Astrocyte (in vitro differentiated cells and primary cell): Measurements from ENCODE around the gene GPR12. TPM values are rescaled to one million over a fixed set of nuclear protein-coding genes. Genes with fewer than 3 reads are reported as not detected.

ENCODE experiments used
- DNase-seq: peaks from one replicate; pipeline ENCODE4 v3.0.0-alpha.2; 2010; ENCODE audit warnings: low read depth
- FAIRE-seq: peaks from 2 replicates; lab custom pipeline; 2011; peaks lifted over from hg19 to GRCh38; lab: Jason Lieb, UNC
- H2AFZ ChIP-seq: 2 replicates; pipeline ENCODE4 v1.6.0; 2012; ENCODE audit warnings: low read depth, low read length, inconsistent platforms
- H3K27ac ChIP-seq: 2 replicates; pipeline ENCODE4 v1.5.1; 2011; ENCODE audit warnings: low read depth, low read length, inconsistent platforms
- H3K27me3 ChIP-seq: 2 replicates; pipeline ENCODE4 v1.6.0; 2011; ENCODE audit warnings: low read length, inconsistent platforms; ENCODE audit not compliant: insufficient read depth
- H3K36me3 ChIP-seq: 2 replicates; pipeline ENCODE4 v1.5.1; 2011; ENCODE audit warnings: low read length, inconsistent platforms; ENCODE audit not compliant: insufficient read depth
- H3K4me1 ChIP-seq: 2 replicates; pipeline ENCODE4 v1.5.1; 2011; ENCODE audit warnings: low read length, inconsistent platforms; ENCODE audit not compliant: insufficient read depth
- H3K4me2 ChIP-seq: 2 replicates; pipeline ENCODE4 v1.6.0; 2012; ENCODE audit warnings: low read length, inconsistent platforms
- H3K4me3 ChIP-seq: 2 replicates; pipeline ENCODE4 v1.5.1; 2011; ENCODE audit warnings: low read depth, mild to moderate bottlenecking, low read length, inconsistent platforms; ENCODE audit not compliant: insufficient read depth
- H3K79me2 ChIP-seq: 2 replicates; pipeline ENCODE4 v1.6.0; 2012; ENCODE audit warnings: mild to moderate bottlenecking, low read length, inconsistent platforms; ENCODE audit not compliant: insufficient read depth
- H3K9ac ChIP-seq: 2 replicates; pipeline ENCODE4 v1.6.0; 2012; ENCODE audit warnings: mild to moderate bottlenecking, low read length, inconsistent platforms
- H3K9me3 ChIP-seq: 2 replicates; pipeline ENCODE4 v1.5.1; 2012; ENCODE audit warnings: low read depth, mild to moderate bottlenecking, low read length, inconsistent platforms; ENCODE audit not compliant: insufficient read depth
- H4K20me1 ChIP-seq: 2 replicates; pipeline ENCODE4 v1.6.0; 2012; ENCODE audit warnings: low read length, inconsistent platforms; ENCODE audit not compliant: insufficient read depth
- H3K27ac Mint-ChIP-seq: one replicate; pipeline ENCODE4 v1.8.0; 2021; ENCODE audit warnings: mild to moderate bottlenecking, mixed read lengths; ENCODE audit not compliant: unreplicated experiment
- H3K27me3 Mint-ChIP-seq: one replicate; pipeline ENCODE4 v1.8.0; 2021; ENCODE audit warnings: low read depth, mixed read lengths; ENCODE audit not compliant: unreplicated experiment
- H3K36me3 Mint-ChIP-seq: one replicate; pipeline ENCODE4 v1.8.0; 2021; ENCODE audit warnings: low read depth, mixed read lengths; ENCODE audit not compliant: unreplicated experiment
- H3K4me1 Mint-ChIP-seq: one replicate; pipeline ENCODE4 v1.8.0; 2021; ENCODE audit warnings: low read depth, mixed read lengths; ENCODE audit not compliant: unreplicated experiment
- H3K4me3 Mint-ChIP-seq: one replicate; pipeline ENCODE4 v1.8.0; 2021; ENCODE audit warnings: mild to moderate bottlenecking, moderate library complexity, mixed read lengths; ENCODE audit not compliant: unreplicated experiment
- H3K9me3 Mint-ChIP-seq: one replicate; pipeline ENCODE4 v1.8.0; 2021; ENCODE audit warnings: mild to moderate bottlenecking, mixed read lengths; ENCODE audit not compliant: unreplicated experiment
- CTCF ChIP-seq: IDR thresholded peaks from 2 replicates; pipeline ENCODE4 v1.5.1; 2011; ENCODE audit warnings: low read depth, mild to moderate bottlenecking, inconsistent platforms, low read length, moderate library complexity; ENCODE audit not compliant: insufficient read depth
- EZH2 ChIP-seq: IDR thresholded peaks from 2 replicates; pipeline ENCODE4 v1.6.1; 2012; ENCODE audit warnings: mild to moderate bottlenecking, low read length, inconsistent platforms; ENCODE audit not compliant: insufficient read depth
- total RNA-seq: library from RNA; stranded (reverse); gene quantifications from 2 replicates; pipeline ENCODE4 v1.2.1, GENCODE V29; 2021

GPR12 gene
- total RNA-seq, 1 donor from 2014 or later: not detected

GRCh38 chr13:26760832-26761582 is 421 bp upstream of the GPR12 start:
- FAIRE-seq: no peak
- TF ChIP-seq CTCF (no peak), EZH2 (no peak)
- no peaks in the 10 kb centered on the region for H4K20me1 ChIP-seq
- Mint-ChIP-seq H3K4me1 (no peaks in the 10 kb centered on the region), H3K9me3 (peaks cover 3% of the 10 kb centered on the region), H3K36me3 (no peaks in the 10 kb centered on the region), H3K27ac (no peak overlapping the region), H3K27me3 (peaks cover 77% of the 10 kb centered on the region), H3K4me3 (peak overlapping the region; percentile 71)
- no peaks in the 10 kb centered on the region for H3K79me2 ChIP-seq
- no peak overlapping the region for H2AFZ ChIP-seq
- H3K36me3 ChIP-seq: no peaks in the 10 kb centered on the region
- no peak for DNase-seq
- peaks cover 49% of the 10 kb centered on the region for H3K27me3 ChIP-seq
- H3K9me3 ChIP-seq: no peaks in the 10 kb centered on the region
- H3K9ac ChIP-seq: no peak overlapping the region
- peak overlapping the region; percentile 30 for H3K4me2 ChIP-seq
- H3K27ac ChIP-seq: no peak overlapping the region
- H3K4me3 ChIP-seq: no peak overlapping the region
- no peaks in the 10 kb centered on the region for H3K4me1 ChIP-seq

GRCh38 chr13:26759249-26759906 is 1.2 kb downstream of the GPR12 start:
- TF ChIP-seq CTCF (no peak), EZH2 (no peak)
- Histone ChIP-seq H2AFZ (no peak overlapping the region), H4K20me1 (no peaks in the 10 kb centered on the region), H3K4me1 (no peaks in the 10 kb centered on the region), H3K4me3 (no peak overlapping the region), H3K9ac (no peak overlapping the region), H3K27ac (no peak overlapping the region), H3K27me3 (peaks cover 49% of the 10 kb centered on the region), H3K4me2 (peak overlapping the region; percentile 61), H3K79me2 (no peaks in the 10 kb centered on the region), H3K9me3 (no peaks in the 10 kb centered on the region), H3K36me3 (no peaks in the 10 kb centered on the region)
- peak overlapping the region; percentile 55 for H3K4me3 Mint-ChIP-seq
- peaks cover 3% of the 10 kb centered on the region for H3K9me3 Mint-ChIP-seq
- DNase-seq (no peak), FAIRE-seq (no peak)
- H3K27ac Mint-ChIP-seq: no peak overlapping the region
- peaks cover 71% of the 10 kb centered on the region for H3K27me3 Mint-ChIP-seq
- no peaks in the 10 kb centered on the region for H3K36me3 Mint-ChIP-seq
- no peaks in the 10 kb centered on the region for H3K4me1 Mint-ChIP-seq
